Nephron progenitor cell (in vitro differentiated cells): ENCODE measurements around the gene GCC2.

Source experiments
- DNase-seq: peaks from one replicate; pipeline ENCODE4 v3.0.0; 2021
- H3K27ac Mint-ChIP-seq: 2 replicates; pipeline ENCODE4 v1.8.0; 2021; ENCODE audit warnings: mild to moderate bottlenecking, moderate library complexity, mixed read lengths
- H3K27me3 Mint-ChIP-seq: 2 replicates; pipeline ENCODE4 v1.8.0; 2021; ENCODE audit warnings: mild to moderate bottlenecking, low read depth, mixed read lengths; ENCODE audit not compliant: poor library complexity
- H3K36me3 Mint-ChIP-seq: 2 replicates; pipeline ENCODE4 v1.8.0; 2021; ENCODE audit warnings: low read depth, mixed read lengths
- H3K4me1 Mint-ChIP-seq: 2 replicates; pipeline ENCODE4 v1.8.0; 2021; ENCODE audit warnings: mixed read lengths
- H3K4me3 Mint-ChIP-seq: 2 replicates; pipeline ENCODE4 v1.8.0; 2021; ENCODE audit warnings: mild to moderate bottlenecking, moderate library complexity, mixed read lengths
- H3K9me3 Mint-ChIP-seq: 2 replicates; pipeline ENCODE4 v1.8.0; 2021; ENCODE audit warnings: mild to moderate bottlenecking, moderate library complexity, mixed read lengths
- TF ChIP-seq, protein P1 (sequence below): fragments of 200-600 bp; sonication (generic); IDR thresholded peaks from 2 replicates; pipeline ENCODE4 v1.5.0; 2021; ENCODE audit warnings: antibody characterized with exemption

GCC2 gene

DNA sequence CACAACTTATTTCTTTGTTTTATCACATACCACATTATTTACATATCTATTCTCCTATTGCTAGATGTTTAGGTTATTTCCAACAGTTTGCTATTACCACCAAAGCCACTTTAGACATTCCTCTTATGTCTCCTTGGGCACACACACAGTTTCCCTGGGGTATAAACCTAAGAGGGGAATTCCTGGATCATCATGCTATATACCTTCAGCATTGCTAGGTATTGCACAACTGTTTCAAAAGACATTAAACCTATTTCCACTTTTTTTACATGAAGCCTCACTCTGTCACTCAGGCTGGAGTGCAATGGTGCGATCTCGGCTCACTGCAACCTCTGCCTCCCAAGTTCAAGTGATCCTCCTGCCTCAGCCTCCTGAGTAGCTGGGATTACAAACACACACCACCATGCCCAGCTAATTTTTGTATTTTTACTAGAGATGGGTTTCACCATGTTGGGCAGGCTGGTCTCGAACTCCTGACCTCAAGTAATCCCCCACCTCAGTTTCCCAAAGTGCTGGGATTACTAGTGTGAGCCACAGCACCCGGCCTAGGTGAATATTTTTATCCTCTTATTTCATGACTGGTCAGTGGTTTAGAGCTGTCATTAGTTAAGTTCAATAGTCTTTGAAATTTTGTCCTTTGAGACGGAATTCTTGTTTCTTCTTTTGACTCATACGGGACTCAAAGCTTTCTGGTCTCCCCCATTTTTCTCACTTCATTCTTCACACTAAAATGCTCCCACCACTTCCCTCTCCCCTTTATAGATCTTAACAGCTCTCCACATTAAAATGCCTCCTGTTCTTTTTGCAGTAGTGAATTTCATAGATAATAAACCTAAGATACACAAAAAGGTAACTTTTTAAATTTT lies 40.9 kb upstream of the GCC2 start:
- Mint-ChIP-seq H3K36me3 (peaks cover 12% of the 10 kb centered on the region), H3K27ac (no peak overlapping the region), H3K27me3 (peaks cover 6% of the 10 kb centered on the region), H3K9me3 (peaks cover 29% of the 10 kb centered on the region), H3K4me3 (no peak overlapping the region), H3K4me1 (peaks cover 21% of the 10 kb centered on the region)
- DNase-seq: no peak
- TF ChIP-seq, protein P1, sequence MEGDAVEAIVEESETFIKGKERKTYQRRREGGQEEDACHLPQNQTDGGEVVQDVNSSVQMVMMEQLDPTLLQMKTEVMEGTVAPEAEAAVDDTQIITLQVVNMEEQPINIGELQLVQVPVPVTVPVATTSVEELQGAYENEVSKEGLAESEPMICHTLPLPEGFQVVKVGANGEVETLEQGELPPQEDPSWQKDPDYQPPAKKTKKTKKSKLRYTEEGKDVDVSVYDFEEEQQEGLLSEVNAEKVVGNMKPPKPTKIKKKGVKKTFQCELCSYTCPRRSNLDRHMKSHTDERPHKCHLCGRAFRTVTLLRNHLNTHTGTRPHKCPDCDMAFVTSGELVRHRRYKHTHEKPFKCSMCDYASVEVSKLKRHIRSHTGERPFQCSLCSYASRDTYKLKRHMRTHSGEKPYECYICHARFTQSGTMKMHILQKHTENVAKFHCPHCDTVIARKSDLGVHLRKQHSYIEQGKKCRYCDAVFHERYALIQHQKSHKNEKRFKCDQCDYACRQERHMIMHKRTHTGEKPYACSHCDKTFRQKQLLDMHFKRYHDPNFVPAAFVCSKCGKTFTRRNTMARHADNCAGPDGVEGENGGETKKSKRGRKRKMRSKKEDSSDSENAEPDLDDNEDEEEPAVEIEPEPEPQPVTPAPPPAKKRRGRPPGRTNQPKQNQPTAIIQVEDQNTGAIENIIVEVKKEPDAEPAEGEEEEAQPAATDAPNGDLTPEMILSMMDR: no peak

DNA sequence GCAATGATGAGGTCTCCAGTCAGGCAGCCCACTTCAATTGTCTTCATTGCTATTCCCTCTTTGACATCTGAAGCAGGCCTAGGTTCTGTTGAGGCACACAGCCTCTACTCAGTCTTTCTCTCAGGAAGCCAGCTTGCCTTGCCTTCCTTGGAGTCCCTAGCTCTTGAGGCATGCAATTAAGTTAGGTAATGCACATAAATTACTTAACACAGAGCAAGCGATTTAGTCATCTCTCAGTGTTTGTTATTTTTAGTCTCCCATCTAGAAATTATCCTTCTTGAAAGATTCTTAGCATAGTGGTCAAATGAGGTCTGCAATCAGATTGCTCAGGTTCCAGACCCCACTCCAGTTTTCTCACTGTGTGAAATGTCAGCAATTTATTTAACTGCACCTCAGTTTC lies 39.2 kb upstream of the GCC2 start:
- no peak overlapping the region for H3K4me3 Mint-ChIP-seq
- DNase-seq: no peak
- H3K27ac Mint-ChIP-seq: no peak overlapping the region
- peaks cover 13% of the 10 kb centered on the region for H3K4me1 Mint-ChIP-seq
- peaks cover 9% of the 10 kb centered on the region for H3K27me3 Mint-ChIP-seq
- TF ChIP-seq, protein P1: no peak
- H3K9me3 Mint-ChIP-seq: peaks cover 14% of the 10 kb centered on the region
- H3K36me3 Mint-ChIP-seq: peaks cover 12% of the 10 kb centered on the region

DNA sequence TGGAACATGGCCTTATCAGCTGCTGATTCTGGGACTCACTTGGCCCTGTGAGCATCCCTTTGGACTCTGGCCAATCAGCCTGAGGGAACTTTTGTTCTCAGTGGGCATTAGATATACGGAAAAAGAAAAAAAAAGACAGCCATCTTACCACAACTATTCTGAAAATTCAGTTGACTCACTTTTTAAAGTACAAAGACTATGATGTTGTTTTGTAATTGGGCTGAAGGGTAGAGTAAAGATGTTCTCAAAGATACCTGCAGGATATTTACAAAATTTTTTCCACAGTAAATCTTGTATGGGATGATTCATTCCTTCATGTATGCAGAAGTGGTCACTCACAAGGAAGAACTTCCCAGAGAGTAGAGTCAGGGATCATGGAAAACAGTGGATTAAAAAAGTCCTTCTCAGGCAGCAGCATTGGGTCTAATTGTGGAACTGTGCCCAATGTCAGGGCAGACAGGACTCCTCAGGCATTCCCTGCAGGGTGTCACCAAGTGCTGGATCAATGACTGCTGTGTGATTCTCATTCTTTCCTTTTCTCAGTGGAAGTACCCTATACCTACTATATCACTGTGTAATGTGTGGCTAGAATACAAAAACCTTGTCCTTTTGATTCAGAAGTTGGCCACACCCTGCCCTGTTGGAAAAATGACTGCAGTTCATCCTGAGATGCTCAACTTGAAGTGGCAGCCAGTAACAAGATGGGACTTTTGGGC lies 35.9 kb upstream of the GCC2 start:
- H3K4me1 Mint-ChIP-seq: peaks cover 7% of the 10 kb centered on the region
- DNase-seq: no peak
- TF ChIP-seq, protein P1: no peak
- H3K4me3 Mint-ChIP-seq: no peak overlapping the region
- H3K36me3 Mint-ChIP-seq: no peaks in the 10 kb centered on the region
- H3K27me3 Mint-ChIP-seq: peaks cover 9% of the 10 kb centered on the region
- no peak overlapping the region for H3K27ac Mint-ChIP-seq
- H3K9me3 Mint-ChIP-seq: no peaks in the 10 kb centered on the region

DNA sequence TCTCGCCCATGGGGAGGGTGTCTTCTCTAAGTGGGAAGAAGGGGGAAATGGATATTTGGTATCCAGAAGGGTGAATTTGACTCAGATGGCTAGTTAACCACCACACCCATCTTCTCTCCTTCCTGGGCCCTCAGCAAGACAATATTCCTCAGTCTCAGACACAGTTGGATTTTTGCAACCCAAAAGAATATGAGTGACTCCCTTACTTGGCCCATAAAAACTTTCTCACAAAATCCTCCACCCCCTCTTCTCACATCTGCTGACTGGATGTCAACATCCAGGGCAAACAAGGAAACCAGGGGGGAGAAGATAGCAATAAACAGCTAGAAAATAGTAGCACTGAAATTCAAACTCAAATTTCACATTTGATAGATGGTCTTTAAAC lies 35.3 kb upstream of the GCC2 start:
- H3K9me3 Mint-ChIP-seq: no peaks in the 10 kb centered on the region
- H3K4me1 Mint-ChIP-seq: peaks cover 7% of the 10 kb centered on the region
- H3K36me3 Mint-ChIP-seq: no peaks in the 10 kb centered on the region
- TF ChIP-seq, protein P1: no peak
- H3K4me3 Mint-ChIP-seq: no peak overlapping the region
- peaks cover 9% of the 10 kb centered on the region for H3K27me3 Mint-ChIP-seq
- no peak overlapping the region for H3K27ac Mint-ChIP-seq
- DNase-seq: no peak

DNA sequence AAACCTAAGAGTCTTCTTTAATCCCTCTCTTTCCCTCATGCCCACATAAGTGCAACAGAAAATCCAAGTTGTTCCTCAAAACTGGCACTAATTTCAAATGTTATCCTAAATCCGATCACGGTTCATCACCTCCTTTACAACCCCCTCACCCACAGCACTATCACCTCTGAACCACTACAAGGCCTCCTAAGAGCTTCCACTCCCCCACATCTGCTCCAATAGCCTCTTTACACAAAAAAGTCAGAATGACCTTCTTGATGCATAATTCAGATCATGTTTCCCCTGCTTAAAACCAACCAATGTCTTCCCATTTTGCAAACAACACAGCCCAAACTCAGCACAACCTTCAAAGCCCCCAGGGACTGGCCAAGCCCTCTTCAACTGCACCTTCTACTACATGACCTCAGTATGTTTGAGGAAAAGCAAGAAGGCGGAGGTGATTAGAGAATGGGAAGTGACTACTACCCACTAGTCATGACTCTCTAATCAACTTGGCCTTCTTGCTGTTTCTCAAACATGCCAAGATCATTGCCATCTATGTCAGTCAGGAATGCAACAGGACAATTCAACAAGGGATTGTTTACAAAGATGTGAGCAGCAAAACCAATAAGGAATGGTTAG lies 34.6 kb upstream of the GCC2 start:
- Mint-ChIP-seq H3K4me3 (no peak overlapping the region), H3K27me3 (peaks cover 9% of the 10 kb centered on the region), H3K27ac (no peak overlapping the region), H3K4me1 (peaks cover 7% of the 10 kb centered on the region), H3K9me3 (no peaks in the 10 kb centered on the region), H3K36me3 (no peaks in the 10 kb centered on the region)
- TF ChIP-seq, protein P1: no peak
- no peak for DNase-seq
